Muscle of leg (tissue), 11 donors: ENCODE measurements around the gene RUNDC3A. TPM values are rescaled to one million over a fixed set of nuclear protein-coding genes. Genes with fewer than 3 reads are reported as not detected.

ENCODE experiments used
- DNase-seq: peaks from one replicate; pipeline ENCODE4 v3.0.0; 2013
- H3K27ac ChIP-seq: one replicate; pipeline ENCODE4 v1.5.1; 2013; ENCODE audit warnings: mild to moderate bottlenecking, low read length, control low read depth
- H3K27me3 ChIP-seq: one replicate; pipeline ENCODE4 v1.6.1; 2013; ENCODE audit warnings: low read length; ENCODE audit not compliant: control insufficient read depth, insufficient read depth
- H3K36me3 ChIP-seq: one replicate; pipeline ENCODE4 v1.6.1; 2013; ENCODE audit warnings: low read length; ENCODE audit not compliant: control insufficient read depth, insufficient read depth
- H3K4me1 ChIP-seq: one replicate; pipeline ENCODE4 v1.6.1; 2013; ENCODE audit warnings: low read length; ENCODE audit not compliant: control insufficient read depth, insufficient read depth
- H3K4me3 ChIP-seq: one replicate; pipeline ENCODE4 v1.5.1; 2013; ENCODE audit warnings: low read length, control low read depth
- H3K9me3 ChIP-seq: replicated peaks from 2 replicates; pipeline ENCODE4 v1.6.1; 2013; ENCODE audit warnings: low read depth, low read length; ENCODE audit not compliant: control insufficient read depth
- WGBS: methylation state at CpG from one replicate; pipeline ENCODE4 v1.1.5; 2013; ENCODE audit warnings: missing lambda C conversion rate; ENCODE audit not compliant: insufficient coverage; 5-methylcytosine and 5-hydroxymethylcytosine counted together
- polyA plus RNA-seq, 8 donors: library from polyadenylated mRNA; unstranded; fragments of 120-200 nt; gene quantifications; one replicate each; pipeline versions ENCODE4 v1.2.1 to v1.2.3, GENCODE V29; 2013; ENCODE audit warnings: inconsistent platforms in 1 of 8, low replicate concordance in 1 of 8; ENCODE audit not compliant: insufficient read length in 8 of 8, insufficient read depth in 1 of 8
- total RNA-seq: library from RNA; stranded (reverse); fragments of 120-200 nt; gene quantifications from one replicate; pipeline ENCODE4 v1.2.4, GENCODE V29; 2013

RUNDC3A gene
- total and polyA plus RNA-seq, 9 donors, result 1.4 to 5.2 (median 3.6) TPM

GRCh38 chr17:44268709-44269534 lies 39.5 kb upstream of the RUNDC3A start:
- 55% methylated on average over 6 of the region's 11 CpGs for WGBS
- Histone ChIP-seq H3K9me3 (no peaks in the 10 kb centered on the region), H3K27me3 (no peaks in the 10 kb centered on the region), H3K4me3 (no peak overlapping the region), H3K4me1 (peaks cover 43% of the 10 kb centered on the region), H3K36me3 (no peaks in the 10 kb centered on the region), H3K27ac (peak overlapping the region; percentile 91)
- no peak for DNase-seq

GRCh38 chr17:44269535-44270240 lies 38.7 kb upstream of the RUNDC3A start:
- Histone ChIP-seq H3K4me1 (peaks cover 43% of the 10 kb centered on the region), H3K27me3 (no peaks in the 10 kb centered on the region), H3K4me3 (no peak overlapping the region), H3K9me3 (no peaks in the 10 kb centered on the region), H3K36me3 (no peaks in the 10 kb centered on the region), H3K27ac (peak overlapping the region; percentile 91)
- WGBS, result 44% methylated on average over 3 of the region's 7 CpGs
- DNase-seq, result peak; percentile 85

- no peaks in the 10 kb centered on the region for H3K36me3 ChIP-seq
- 33% methylated on average over 11 of the region's 13 CpGs for WGBS
- no peaks in the 10 kb centered on the region for H3K9me3 ChIP-seq
- H3K27me3 ChIP-seq, result no peaks in the 10 kb centered on the region
- H3K27ac ChIP-seq, result no peak overlapping the region
- DNase-seq, result no peak
- peaks cover 43% of the 10 kb centered on the region for H3K4me1 ChIP-seq
- H3K4me3 ChIP-seq, result no peak overlapping the region
Measured at GRCh38 chr17:44272321-44272951, 36.0 kb upstream of the RUNDC3A start.

- Histone ChIP-seq H3K4me3 (no peak overlapping the region), H3K9me3 (no peaks in the 10 kb centered on the region), H3K27me3 (no peaks in the 10 kb centered on the region), H3K36me3 (no peaks in the 10 kb centered on the region), H3K4me1 (peaks cover 40% of the 10 kb centered on the region), H3K27ac (no peak overlapping the region)
- DNase-seq, result no peak
- WGBS, result 56% methylated on average over 2 of the region's 6 CpGs
Measured at GRCh38 chr17:44272954-44273353, 35.4 kb upstream of the RUNDC3A start.

GRCh38 chr17:44273607-44274006 lies 34.8 kb upstream of the RUNDC3A start:
- H3K27me3 ChIP-seq, result no peaks in the 10 kb centered on the region
- H3K27ac ChIP-seq, result no peak overlapping the region
- peaks cover 34% of the 10 kb centered on the region for H3K4me1 ChIP-seq
- H3K36me3 ChIP-seq, result no peaks in the 10 kb centered on the region
- DNase-seq, result no peak
- H3K4me3 ChIP-seq, result no peak overlapping the region
- H3K9me3 ChIP-seq, result no peaks in the 10 kb centered on the region
- 100% methylated on average over 1 of the region's 5 CpGs for WGBS

GRCh38 chr17:44277976-44278375 lies 30.4 kb upstream of the RUNDC3A start:
- no peak for DNase-seq
- H3K27me3 ChIP-seq, result no peaks in the 10 kb centered on the region
- no peak overlapping the region for H3K27ac ChIP-seq
- no peaks in the 10 kb centered on the region for H3K36me3 ChIP-seq
- H3K9me3 ChIP-seq, result no peaks in the 10 kb centered on the region
- H3K4me1 ChIP-seq, result peaks cover 13% of the 10 kb centered on the region
- 44% methylated on average over 4 of the region's 4 CpGs for WGBS
- H3K4me3 ChIP-seq, result no peak overlapping the region

- Histone ChIP-seq H3K27me3 (no peaks in the 10 kb centered on the region), H3K36me3 (no peaks in the 10 kb centered on the region), H3K9me3 (no peaks in the 10 kb centered on the region), H3K4me1 (peaks cover 12% of the 10 kb centered on the region), H3K27ac (no peak overlapping the region), H3K4me3 (no peak overlapping the region)
- DNase-seq, result no peak
- no CpG with 5 or more reads among the region's 2 CpGs for WGBS
Measured at GRCh38 chr17:44279346-44279665, 29.1 kb upstream of the RUNDC3A start.

GRCh38 chr17:44279666-44280391 lies 28.6 kb upstream of the RUNDC3A start:
- no peaks in the 10 kb centered on the region for H3K36me3 ChIP-seq
- WGBS, result 25% methylated on average over 16 of the region's 20 CpGs
- peaks cover 12% of the 10 kb centered on the region for H3K4me1 ChIP-seq
- peak overlapping the region; percentile 35 for H3K27ac ChIP-seq
- H3K4me3 ChIP-seq, result no peak overlapping the region
- no peaks in the 10 kb centered on the region for H3K27me3 ChIP-seq
- peak; percentile 75 for DNase-seq
- H3K9me3 ChIP-seq, result no peaks in the 10 kb centered on the region

GRCh38 chr17:44280392-44280937 lies 27.9 kb upstream of the RUNDC3A start:
- WGBS, result 66% methylated on average over 6 of the region's 12 CpGs
- Histone ChIP-seq H3K4me1 (peaks cover 12% of the 10 kb centered on the region), H3K36me3 (no peaks in the 10 kb centered on the region), H3K9me3 (no peaks in the 10 kb centered on the region), H3K27ac (no peak overlapping the region), H3K4me3 (no peak overlapping the region), H3K27me3 (no peaks in the 10 kb centered on the region)
- DNase-seq, result no peak
